Thoracic aorta (tissue), 2 donors: ENCODE results near the gene TRAIP. TPM values are rescaled to one million over a fixed set of nuclear protein-coding genes. Genes with fewer than 3 reads are reported as not detected.
A peak's percentile ranks its signal among the peaks of the same experiment; 100 is the strongest.

ENCODE experiments used
- ATAC-seq: fragments of 150-250 bp; one replicate; pipeline ENCODE4 v1.8.0; 2017; ENCODE audit warnings: low read depth; ENCODE audit not compliant: insufficient number of reproducible peaks, low FRiP score
- DNase-seq: peaks from one replicate; pipeline ENCODE4 v3.0.0-alpha.2; 2020; ENCODE audit warnings: low spot score
- H3K27ac ChIP-seq, 2 donors: fragments of 200-600 bp; sonication (generic); 1 replicate in 1 of 2; 2 replicates in 1 of 2; pipeline ENCODE4 v1.5.1; 2016; ENCODE audit warnings: mild to moderate bottlenecking in 2 of 2, moderate library complexity in 2 of 2
- H3K27me3 ChIP-seq: fragments of 200-600 bp; sonication (generic); replicated peaks from 2 replicates; pipeline ENCODE4 v1.6.0; 2016; ENCODE audit warnings: mild to moderate bottlenecking; ENCODE audit not compliant: insufficient read depth
- H3K36me3 ChIP-seq: fragments of 200-600 bp; sonication (generic); one replicate; pipeline ENCODE4 v1.5.1; 2016
- H3K4me1 ChIP-seq, 2 donors: fragments of 200-600 bp; sonication (generic); 1 replicate in 1 of 2; 2 replicates in 1 of 2; pipeline versions ENCODE4 v1.5.1 to v1.6.0; 2016; ENCODE audit warnings: low read depth in 2 of 2, mild to moderate bottlenecking in 1 of 2; ENCODE audit not compliant: control insufficient read depth in 1 of 2
- H3K4me3 ChIP-seq: fragments of 200-600 bp; sonication (generic); 2 replicates; pipeline ENCODE4 v1.5.1; 2016; ENCODE audit warnings: mild to moderate bottlenecking
- H3K9me3 ChIP-seq: fragments of 200-600 bp; sonication (generic); 2 replicates; pipeline ENCODE4 v1.5.1; 2016
- total RNA-seq, 2 donors: library from RNA; depleted of rRNA; stranded (reverse); fragments of >200 nt; gene quantifications; one replicate each; pipeline versions ENCODE4 v1.1.0 to v1.2.3, GENCODE V29; 2016
- TF ChIP-seq, protein P1 (sequence below): fragments of 200-600 bp; sonication (generic); IDR thresholded peaks from one replicate; pipeline ENCODE4 v1.5.1; 2019; ENCODE audit warnings: antibody characterized with exemption

TRAIP gene
- total RNA-seq, 2 donors from 2014 or later: 2.3 to 3.2 TPM

DNA sequence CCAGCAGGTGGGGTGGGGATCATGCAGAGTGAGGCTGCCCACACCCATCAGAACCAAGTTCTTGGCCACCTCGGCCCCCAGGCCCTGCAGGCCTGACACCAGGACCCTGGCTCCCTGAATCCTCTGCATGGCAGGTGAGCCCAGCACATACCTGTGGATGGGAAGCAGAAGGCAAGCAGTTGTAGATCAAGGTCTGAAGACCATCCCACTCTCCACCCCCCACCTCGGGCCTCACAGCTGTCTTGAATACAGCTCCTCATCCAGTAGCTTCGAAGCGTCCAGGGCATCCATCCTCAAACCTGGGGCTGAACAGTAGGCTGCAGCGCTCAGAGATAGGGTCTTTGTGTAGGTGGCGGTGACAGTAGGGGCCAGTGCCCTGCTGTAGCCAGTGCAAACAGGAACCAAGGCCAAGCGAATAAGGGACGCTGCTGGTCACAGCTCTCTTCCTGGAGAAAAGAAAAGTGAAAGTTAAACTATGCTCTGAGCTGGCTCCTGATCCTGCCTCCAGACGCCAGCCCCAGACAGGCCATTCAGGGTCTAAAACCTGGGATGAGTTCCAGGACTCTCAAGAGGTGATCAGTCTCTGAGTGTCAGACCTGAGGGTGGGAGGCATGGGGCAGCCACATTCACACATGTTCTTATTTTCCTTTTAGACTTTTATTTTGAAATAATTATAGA is 42.7 kb downstream of the TRAIP start, which contains the start of gene UBA7:
UBA7 (minus strand) TSS at position 457 of the 678 bp plus-strand sequence; CDS start at position 291, 166 bp downstream.
- DNase-seq (no peak), ATAC-seq (peak; percentile 74)
- peak within 1 kb of the TSS; percentile 73 for H3K27ac ChIP-seq

DNA sequence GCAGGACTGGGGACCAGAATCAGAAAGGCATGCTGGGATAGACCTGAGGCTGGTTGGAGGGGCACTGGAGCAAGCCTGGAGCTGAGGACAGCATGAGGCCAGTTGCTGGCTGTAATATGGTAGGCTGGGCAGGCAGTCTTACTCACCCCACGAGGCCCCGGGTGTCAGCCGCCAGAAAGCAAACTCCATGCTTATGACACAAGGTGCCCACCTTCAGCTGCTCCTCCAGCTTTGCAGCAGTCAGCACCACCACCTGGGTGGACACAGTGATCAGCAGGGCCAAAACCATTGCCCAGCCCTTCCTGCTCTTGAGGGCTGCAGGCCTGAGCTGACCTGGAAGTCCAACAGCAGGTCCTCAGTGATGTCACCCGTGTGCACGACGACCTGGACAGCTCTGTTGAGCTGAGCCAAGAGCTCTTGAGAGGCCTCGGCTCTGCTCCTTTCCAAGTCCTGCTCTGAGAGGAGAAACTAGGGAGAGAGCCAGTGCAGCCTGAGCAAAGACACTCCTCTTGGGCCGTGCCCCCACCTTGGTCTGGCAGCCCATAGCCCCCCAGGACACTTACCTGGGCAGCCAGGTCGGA is 43.4 kb downstream of the TRAIP start:
- Histone ChIP-seq H3K4me1 (peaks cover 11 to 30% of the 10 kb centered on the region in 2 donors), H3K4me3 (peak overlapping the region; percentile 75), H3K36me3 (peaks cover 13% of the 10 kb centered on the region), H3K9me3 (no peaks in the 10 kb centered on the region), H3K27ac (peak overlapping the region; percentile 73), H3K27me3 (no peaks in the 10 kb centered on the region)
- no peak for ATAC-seq
- no peak for DNase-seq
- TF ChIP-seq, protein P1, sequence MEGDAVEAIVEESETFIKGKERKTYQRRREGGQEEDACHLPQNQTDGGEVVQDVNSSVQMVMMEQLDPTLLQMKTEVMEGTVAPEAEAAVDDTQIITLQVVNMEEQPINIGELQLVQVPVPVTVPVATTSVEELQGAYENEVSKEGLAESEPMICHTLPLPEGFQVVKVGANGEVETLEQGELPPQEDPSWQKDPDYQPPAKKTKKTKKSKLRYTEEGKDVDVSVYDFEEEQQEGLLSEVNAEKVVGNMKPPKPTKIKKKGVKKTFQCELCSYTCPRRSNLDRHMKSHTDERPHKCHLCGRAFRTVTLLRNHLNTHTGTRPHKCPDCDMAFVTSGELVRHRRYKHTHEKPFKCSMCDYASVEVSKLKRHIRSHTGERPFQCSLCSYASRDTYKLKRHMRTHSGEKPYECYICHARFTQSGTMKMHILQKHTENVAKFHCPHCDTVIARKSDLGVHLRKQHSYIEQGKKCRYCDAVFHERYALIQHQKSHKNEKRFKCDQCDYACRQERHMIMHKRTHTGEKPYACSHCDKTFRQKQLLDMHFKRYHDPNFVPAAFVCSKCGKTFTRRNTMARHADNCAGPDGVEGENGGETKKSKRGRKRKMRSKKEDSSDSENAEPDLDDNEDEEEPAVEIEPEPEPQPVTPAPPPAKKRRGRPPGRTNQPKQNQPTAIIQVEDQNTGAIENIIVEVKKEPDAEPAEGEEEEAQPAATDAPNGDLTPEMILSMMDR: no peak

More for the DNA sequence above, 42.7 kb downstream of the TRAIP start, which contains the start of gene UBA7:
- Histone ChIP-seq H3K27me3 (no peaks in the 10 kb centered on the region), H3K36me3 (peaks cover 13% of the 10 kb centered on the region), H3K4me3 (peak within 1 kb of the TSS; percentile 75), H3K4me1 (peaks cover 11 to 29% of the 10 kb centered on the region in 2 donors), H3K9me3 (no peaks in the 10 kb centered on the region)
- TF ChIP-seq, protein P1: no peak

DNA sequence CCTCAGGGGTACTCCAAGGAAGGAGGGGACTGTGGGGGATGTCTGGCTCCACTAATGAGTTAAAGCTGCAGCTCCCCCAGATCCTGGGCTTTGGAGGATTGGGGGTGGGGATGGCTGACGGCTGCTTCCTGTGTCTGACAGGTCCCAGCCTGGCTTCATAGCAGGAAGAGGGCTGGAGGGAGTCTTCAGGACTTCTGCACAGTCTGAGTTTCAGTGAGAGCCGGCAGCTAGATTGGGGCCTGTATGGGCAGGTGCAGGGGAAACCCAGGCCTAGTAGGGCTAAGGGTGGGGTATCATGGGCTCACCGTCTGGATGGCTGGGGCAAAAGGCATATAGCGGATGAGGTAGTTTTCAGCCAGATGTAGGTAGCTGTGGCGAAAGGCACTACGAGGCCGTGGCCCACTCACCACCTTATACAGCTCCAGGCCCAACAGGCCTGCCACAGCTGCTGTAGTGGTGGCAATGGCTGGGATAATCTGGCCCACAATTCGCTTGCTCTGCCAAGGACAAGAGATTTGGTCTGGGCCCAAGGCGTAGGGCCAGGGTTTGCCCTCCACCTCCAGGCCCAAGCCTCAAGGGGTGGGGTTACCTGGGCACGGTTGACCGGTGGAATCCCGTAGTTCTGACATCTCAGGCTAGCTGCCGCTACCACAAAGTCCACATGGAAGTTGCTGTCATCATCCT is 48.8 kb downstream of the TRAIP start:
- Histone ChIP-seq H3K36me3 (peaks cover 13% of the 10 kb centered on the region), H3K27me3 (no peaks in the 10 kb centered on the region), H3K9me3 (no peaks in the 10 kb centered on the region), H3K27ac (peak overlapping the region in 1 of 2 donors; percentile 2), H3K4me3 (no peak overlapping the region), H3K4me1 (peaks cover 28 to 57% of the 10 kb centered on the region in 2 donors)
- ATAC-seq (no peak), DNase-seq (no peak)
- TF ChIP-seq, protein P1: no peak

DNA sequence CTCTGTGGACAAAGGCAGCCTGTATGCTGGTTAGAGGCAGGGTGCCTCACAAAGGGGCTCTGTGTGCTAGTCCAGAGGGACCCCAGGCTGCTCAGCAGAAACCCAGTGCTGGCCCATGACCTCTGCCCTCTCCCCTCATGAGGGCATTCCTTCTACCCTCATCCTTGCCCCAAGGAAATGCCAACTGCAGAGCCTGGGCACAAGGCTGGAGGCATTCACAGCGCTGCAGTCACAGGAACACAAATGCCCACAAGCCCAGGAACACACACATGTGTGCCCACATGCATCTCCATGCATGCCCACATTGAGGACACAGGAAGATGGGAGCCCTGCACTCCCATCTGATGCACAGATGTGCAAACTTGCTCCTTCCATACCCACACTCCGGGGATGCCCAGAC is 49.5 kb downstream of the TRAIP start:
- ATAC-seq (no peak), DNase-seq (no peak)
- TF ChIP-seq, protein P1: no peak
- H3K27ac ChIP-seq: peak overlapping the region; percentile 97 to 98
- H3K27me3 ChIP-seq: no peaks in the 10 kb centered on the region
- H3K9me3 ChIP-seq: no peaks in the 10 kb centered on the region
- H3K4me3 ChIP-seq: no peak overlapping the region
- peaks cover 25 to 50% of the 10 kb centered on the region in 2 donors for H3K4me1 ChIP-seq
- peaks cover 13% of the 10 kb centered on the region for H3K36me3 ChIP-seq
